Gastroesophageal sphincter (tissue), 3 donors: Measurements from ENCODE around the gene RAPGEF1.

Experiments
- EP300 ChIP-seq: sonication (generic); formaldehyde crosslinking; IDR thresholded peaks from one replicate; pipeline ENCODE4 v1.6.1; 2017; ENCODE audit warnings: antibody characterized with exemption, mild to moderate bottlenecking
- POLR2A ChIP-seq, 2 donors: fragments of 450-650 bp; IDR thresholded peaks; one replicate each; pipeline ENCODE4 v1.6.1; 2017; ENCODE audit warnings: antibody characterized with exemption in 2 of 2, mild to moderate bottlenecking in 2 of 2, moderate library complexity in 1 of 2
- POLR2AphosphoS5 ChIP-seq: sonication (generic); formaldehyde crosslinking; IDR thresholded peaks from one replicate; pipeline ENCODE4 v1.6.1; 2017; ENCODE audit warnings: antibody characterized with exemption
- TF ChIP-seq, protein P1 (sequence below), 4 experiments: fragments of 200-600 bp in 2 of 4; fragments of 450-650 bp in 2 of 4; sonication (generic) in 1 of 4; IDR thresholded peaks; one replicate each; pipeline ENCODE4 v1.5.1; 2017 to 2019; ENCODE audit warnings: antibody characterized with exemption in 4 of 4, mild to moderate bottlenecking in 2 of 4, moderate library complexity in 2 of 4

DNA sequence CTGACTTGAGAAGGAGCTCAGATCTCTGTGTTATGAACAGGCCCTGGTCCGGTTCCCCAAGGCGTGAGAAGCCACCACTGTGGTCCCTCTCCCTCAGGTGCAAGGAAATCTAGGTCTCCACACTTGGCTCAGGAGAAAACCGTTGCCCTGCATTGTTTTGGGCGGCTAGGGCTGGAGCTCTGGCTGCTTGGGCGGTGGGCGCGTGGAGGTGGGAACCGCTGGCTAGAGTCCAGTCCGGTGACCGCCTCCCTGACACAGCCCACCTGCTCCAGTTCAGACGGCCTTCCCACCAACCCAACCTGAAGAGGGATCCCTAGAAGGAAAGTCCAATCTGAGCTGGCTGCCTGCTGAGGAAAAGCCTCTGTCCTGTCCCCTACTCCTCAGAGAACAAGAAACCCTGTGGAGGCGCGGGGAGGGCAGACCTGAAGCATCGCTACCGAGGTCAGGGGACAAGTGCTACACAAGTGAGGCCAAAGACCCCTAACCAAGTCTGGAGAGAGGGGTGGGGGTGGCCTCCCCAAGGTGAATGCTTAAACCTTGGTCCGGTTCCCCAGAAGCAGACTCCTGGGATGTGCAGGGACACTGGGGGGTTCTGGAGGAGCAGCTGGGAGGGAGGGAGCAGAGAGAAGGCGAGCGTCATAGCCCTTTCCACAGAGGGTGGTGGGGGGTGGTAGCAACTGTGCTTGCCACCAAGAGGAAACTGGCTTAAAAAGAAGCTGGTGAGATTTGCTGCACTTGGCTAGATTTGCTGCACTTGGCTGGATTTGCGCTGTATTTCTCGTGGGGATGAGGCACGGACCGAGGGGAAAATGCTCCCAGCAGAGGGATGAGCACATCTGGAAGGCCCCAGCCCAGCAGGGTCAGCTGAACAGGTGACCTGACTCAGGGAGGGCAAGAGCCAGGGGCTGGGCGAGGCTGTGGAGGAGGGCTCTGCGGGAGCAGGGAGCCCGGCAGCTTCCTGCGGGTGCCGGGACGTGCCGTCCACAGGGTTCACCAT is 65.2 kb downstream of the RAPGEF1 start:
- TF ChIP-seq, protein P1, sequence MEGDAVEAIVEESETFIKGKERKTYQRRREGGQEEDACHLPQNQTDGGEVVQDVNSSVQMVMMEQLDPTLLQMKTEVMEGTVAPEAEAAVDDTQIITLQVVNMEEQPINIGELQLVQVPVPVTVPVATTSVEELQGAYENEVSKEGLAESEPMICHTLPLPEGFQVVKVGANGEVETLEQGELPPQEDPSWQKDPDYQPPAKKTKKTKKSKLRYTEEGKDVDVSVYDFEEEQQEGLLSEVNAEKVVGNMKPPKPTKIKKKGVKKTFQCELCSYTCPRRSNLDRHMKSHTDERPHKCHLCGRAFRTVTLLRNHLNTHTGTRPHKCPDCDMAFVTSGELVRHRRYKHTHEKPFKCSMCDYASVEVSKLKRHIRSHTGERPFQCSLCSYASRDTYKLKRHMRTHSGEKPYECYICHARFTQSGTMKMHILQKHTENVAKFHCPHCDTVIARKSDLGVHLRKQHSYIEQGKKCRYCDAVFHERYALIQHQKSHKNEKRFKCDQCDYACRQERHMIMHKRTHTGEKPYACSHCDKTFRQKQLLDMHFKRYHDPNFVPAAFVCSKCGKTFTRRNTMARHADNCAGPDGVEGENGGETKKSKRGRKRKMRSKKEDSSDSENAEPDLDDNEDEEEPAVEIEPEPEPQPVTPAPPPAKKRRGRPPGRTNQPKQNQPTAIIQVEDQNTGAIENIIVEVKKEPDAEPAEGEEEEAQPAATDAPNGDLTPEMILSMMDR (IDR thresholded peaks at IDR 0.05): no peak
- TF ChIP-seq EP300 (no peak), POLR2AphosphoS5 (no peak), POLR2A (IDR thresholded peaks at IDR 0.05) (no peak)
